ENCODE measurements around the gene MLNR. TPM values are rescaled to one million over a fixed set of nuclear protein-coding genes. Genes with fewer than 3 reads are reported as not detected.

MLNR gene
- total and polyA plus RNA-seq, 2 donors (not counting 1 experiment from before 2014, with no cell fraction given), result not detected

DNA sequence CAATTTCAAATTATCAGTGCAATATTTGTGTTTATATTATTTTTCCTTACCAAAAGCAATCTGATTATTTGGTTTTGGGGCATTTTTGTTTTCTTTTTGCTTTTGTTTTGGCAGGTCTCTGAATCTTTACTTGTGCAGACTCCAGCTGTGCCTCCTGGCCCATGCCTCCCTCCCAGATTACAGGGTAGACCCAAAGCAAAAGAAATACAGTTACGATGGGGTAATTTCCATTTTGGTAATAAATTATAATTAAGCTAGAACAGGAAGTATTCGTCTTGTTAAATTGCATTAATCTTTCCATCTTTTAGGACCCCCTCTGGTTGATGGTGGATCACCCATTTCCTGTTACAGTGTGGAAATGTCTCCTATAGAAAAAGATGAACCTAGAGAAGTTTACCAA, 29.2 kb upstream of the MLNR start:
- no peak overlapping the region for H3K4me3 ChIP-seq (replicated peaks in 1 of 4; ENCODE audit: control extremely low read depth in 1 of 4, insufficient read depth in 1 of 4, low read depth in 3 of 4, low read length in 4 of 4)
- no peak for DNase-seq (ENCODE audit: low read depth in 2 of 2)
- no peak for TF ChIP-seq EZH2 (IDR thresholded peaks at IDR 0.05; ENCODE audit: low read length, missing control alignments)
- TF ChIP-seq, protein P1, sequence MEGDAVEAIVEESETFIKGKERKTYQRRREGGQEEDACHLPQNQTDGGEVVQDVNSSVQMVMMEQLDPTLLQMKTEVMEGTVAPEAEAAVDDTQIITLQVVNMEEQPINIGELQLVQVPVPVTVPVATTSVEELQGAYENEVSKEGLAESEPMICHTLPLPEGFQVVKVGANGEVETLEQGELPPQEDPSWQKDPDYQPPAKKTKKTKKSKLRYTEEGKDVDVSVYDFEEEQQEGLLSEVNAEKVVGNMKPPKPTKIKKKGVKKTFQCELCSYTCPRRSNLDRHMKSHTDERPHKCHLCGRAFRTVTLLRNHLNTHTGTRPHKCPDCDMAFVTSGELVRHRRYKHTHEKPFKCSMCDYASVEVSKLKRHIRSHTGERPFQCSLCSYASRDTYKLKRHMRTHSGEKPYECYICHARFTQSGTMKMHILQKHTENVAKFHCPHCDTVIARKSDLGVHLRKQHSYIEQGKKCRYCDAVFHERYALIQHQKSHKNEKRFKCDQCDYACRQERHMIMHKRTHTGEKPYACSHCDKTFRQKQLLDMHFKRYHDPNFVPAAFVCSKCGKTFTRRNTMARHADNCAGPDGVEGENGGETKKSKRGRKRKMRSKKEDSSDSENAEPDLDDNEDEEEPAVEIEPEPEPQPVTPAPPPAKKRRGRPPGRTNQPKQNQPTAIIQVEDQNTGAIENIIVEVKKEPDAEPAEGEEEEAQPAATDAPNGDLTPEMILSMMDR (conservative IDR thresholded peaks at IDR 0.05 in 1 of 2, IDR thresholded peaks at IDR 0.05 in 1 of 2; ENCODE audit: low read depth in 1 of 2, low read length in 2 of 2), result no peak
- no peaks in the 10 kb centered on the region for H4K20me1 ChIP-seq (ENCODE audit: control insufficient read depth, extremely low read depth, insufficient read depth, low read length)
- H3K4me1 ChIP-seq (ENCODE audit: control insufficient read depth, extremely low read depth, insufficient read depth, low read length), result no peaks in the 10 kb centered on the region
- no peaks in the 10 kb centered on the region for H3K27me3 ChIP-seq (ENCODE audit: control insufficient read depth, insufficient read depth, low read length)
- H3K79me2 ChIP-seq (ENCODE audit: control insufficient read depth, insufficient read depth, low read length), result no peaks in the 10 kb centered on the region
- no peak overlapping the region for H3K27ac ChIP-seq (ENCODE audit: insufficient read depth, low read length)
- H2AFZ ChIP-seq (ENCODE audit: low read length), result no peak overlapping the region
- H3K9me3 ChIP-seq (ENCODE audit: control insufficient read depth, insufficient read depth, low read depth, low read length), result no peaks in the 10 kb centered on the region
- H3K9ac ChIP-seq (ENCODE audit: insufficient read depth, low read length), result no peak overlapping the region
- no peaks in the 10 kb centered on the region for H3K36me3 ChIP-seq (ENCODE audit: control insufficient read depth, insufficient read depth, low read length)
- H3K4me2 ChIP-seq (ENCODE audit: extremely low read depth, insufficient read depth, low read length), result no peak overlapping the region

DNA sequence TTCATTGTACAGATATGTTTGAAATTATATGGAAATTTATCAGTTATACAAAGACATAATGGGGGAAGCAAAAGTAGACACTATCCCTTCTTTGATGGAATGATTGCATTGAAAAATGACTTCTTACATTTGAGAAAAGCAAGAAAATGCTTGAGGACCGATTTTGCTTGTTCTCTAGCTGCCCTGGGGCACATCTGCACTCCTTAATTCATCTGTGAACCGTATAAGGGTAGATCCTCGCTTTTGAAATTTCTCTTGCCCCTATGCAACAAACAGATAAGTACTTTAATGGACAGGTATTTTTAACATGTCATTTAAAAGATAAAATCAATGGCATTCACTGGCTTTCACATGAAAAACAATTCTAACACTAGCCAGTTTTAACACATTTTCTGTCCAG, 13.5 kb upstream of the MLNR start:
- Histone ChIP-seq H3K4me2 (ENCODE audit: extremely low read depth, insufficient read depth, low read length) (no peak overlapping the region), H3K36me3 (ENCODE audit: control insufficient read depth, insufficient read depth, low read length) (peaks cover 4% of the 10 kb centered on the region)
- no peak for TF ChIP-seq EZH2 (IDR thresholded peaks at IDR 0.05; ENCODE audit: low read length, missing control alignments)
- TF ChIP-seq, protein P1 (conservative IDR thresholded peaks at IDR 0.05 in 1 of 2, IDR thresholded peaks at IDR 0.05 in 1 of 2; ENCODE audit: low read depth in 1 of 2, low read length in 2 of 2), result no peak

DNA sequence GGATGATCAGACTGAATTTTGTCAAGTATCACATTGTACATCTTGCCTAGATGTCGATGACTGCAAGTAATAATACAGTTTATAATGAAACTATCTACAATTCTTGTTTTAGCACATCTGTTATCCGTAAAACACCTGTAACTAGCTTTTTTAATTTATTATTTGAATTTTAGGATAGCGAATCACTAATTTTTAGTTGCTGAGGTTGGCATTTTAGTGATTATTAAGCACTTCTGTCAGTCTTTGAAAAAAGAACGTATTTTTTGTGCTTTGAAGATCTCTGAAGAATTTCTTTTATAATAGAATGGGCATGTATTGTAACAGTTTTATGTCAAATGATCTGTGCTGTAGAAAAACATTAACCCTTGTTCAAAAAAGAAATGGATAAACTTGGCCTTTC, 11.5 kb upstream of the MLNR start:
- no peaks in the 10 kb centered on the region for H3K9me3 ChIP-seq (ENCODE audit: control insufficient read depth, insufficient read depth, low read depth, low read length)
- no peak overlapping the region for H2AFZ ChIP-seq (ENCODE audit: low read length)
- H3K4me2 ChIP-seq (ENCODE audit: extremely low read depth, insufficient read depth, low read length), result no peak overlapping the region
- no peak overlapping the region for H3K27ac ChIP-seq (ENCODE audit: insufficient read depth, low read length)
- no peak overlapping the region for H3K4me3 ChIP-seq (replicated peaks in 1 of 4; ENCODE audit: control extremely low read depth in 1 of 4, insufficient read depth in 1 of 4, low read depth in 3 of 4, low read length in 4 of 4)
- H3K9ac ChIP-seq (ENCODE audit: insufficient read depth, low read length), result no peak overlapping the region
- H3K36me3 ChIP-seq (ENCODE audit: control insufficient read depth, insufficient read depth, low read length), result peaks cover 4% of the 10 kb centered on the region
- no peaks in the 10 kb centered on the region for H4K20me1 ChIP-seq (ENCODE audit: control insufficient read depth, extremely low read depth, insufficient read depth, low read length)
- no peaks in the 10 kb centered on the region for H3K79me2 ChIP-seq (ENCODE audit: control insufficient read depth, insufficient read depth, low read length)
- H3K27me3 ChIP-seq (ENCODE audit: control insufficient read depth, insufficient read depth, low read length), result no peaks in the 10 kb centered on the region
- TF ChIP-seq EZH2 (IDR thresholded peaks at IDR 0.05; ENCODE audit: low read length, missing control alignments), result no peak
- TF ChIP-seq, protein P1 (conservative IDR thresholded peaks at IDR 0.05 in 1 of 2, IDR thresholded peaks at IDR 0.05 in 1 of 2; ENCODE audit: low read depth in 1 of 2, low read length in 2 of 2), result no peak
- H3K4me1 ChIP-seq (ENCODE audit: control insufficient read depth, extremely low read depth, insufficient read depth, low read length), result no peaks in the 10 kb centered on the region
- no peak for DNase-seq (ENCODE audit: low read depth in 2 of 2)

More for the DNA sequence above, 13.5 kb upstream of the MLNR start:
- H3K9me3 ChIP-seq (ENCODE audit: control insufficient read depth, insufficient read depth, low read depth, low read length), result no peaks in the 10 kb centered on the region
- no peak for DNase-seq (ENCODE audit: low read depth in 2 of 2)
- no peaks in the 10 kb centered on the region for H4K20me1 ChIP-seq (ENCODE audit: control insufficient read depth, extremely low read depth, insufficient read depth, low read length)
- H3K4me3 ChIP-seq (replicated peaks in 1 of 4; ENCODE audit: control extremely low read depth in 1 of 4, insufficient read depth in 1 of 4, low read depth in 3 of 4, low read length in 4 of 4), result no peak overlapping the region
- H3K9ac ChIP-seq (ENCODE audit: insufficient read depth, low read length), result no peak overlapping the region
- H3K79me2 ChIP-seq (ENCODE audit: control insufficient read depth, insufficient read depth, low read length), result no peaks in the 10 kb centered on the region
- H3K4me1 ChIP-seq (ENCODE audit: control insufficient read depth, extremely low read depth, insufficient read depth, low read length), result no peaks in the 10 kb centered on the region
- H3K27me3 ChIP-seq (ENCODE audit: control insufficient read depth, insufficient read depth, low read length), result no peaks in the 10 kb centered on the region
- no peak overlapping the region for H3K27ac ChIP-seq (ENCODE audit: insufficient read depth, low read length)
- no peak overlapping the region for H2AFZ ChIP-seq (ENCODE audit: low read length)
